Activated naive CD4-positive, alpha-beta T cell treated with anti-CD3 and anti-CD28 coated beads, Interleukin-2, amount 50 U/mL, for 16 hours (primary cell): ENCODE measurements around the gene SIPA1L3.
"Not testable (repeated sequence)": the region's sequence is repeated elsewhere in the genome, so short reads cannot be mapped to it uniquely, and the experiment has no call there.

ENCODE experiments used
- DNase-seq: peaks from one replicate; pipeline ENCODE4 v3.0.0-alpha.2; 2020

Gene SIPA1L3

DNA sequence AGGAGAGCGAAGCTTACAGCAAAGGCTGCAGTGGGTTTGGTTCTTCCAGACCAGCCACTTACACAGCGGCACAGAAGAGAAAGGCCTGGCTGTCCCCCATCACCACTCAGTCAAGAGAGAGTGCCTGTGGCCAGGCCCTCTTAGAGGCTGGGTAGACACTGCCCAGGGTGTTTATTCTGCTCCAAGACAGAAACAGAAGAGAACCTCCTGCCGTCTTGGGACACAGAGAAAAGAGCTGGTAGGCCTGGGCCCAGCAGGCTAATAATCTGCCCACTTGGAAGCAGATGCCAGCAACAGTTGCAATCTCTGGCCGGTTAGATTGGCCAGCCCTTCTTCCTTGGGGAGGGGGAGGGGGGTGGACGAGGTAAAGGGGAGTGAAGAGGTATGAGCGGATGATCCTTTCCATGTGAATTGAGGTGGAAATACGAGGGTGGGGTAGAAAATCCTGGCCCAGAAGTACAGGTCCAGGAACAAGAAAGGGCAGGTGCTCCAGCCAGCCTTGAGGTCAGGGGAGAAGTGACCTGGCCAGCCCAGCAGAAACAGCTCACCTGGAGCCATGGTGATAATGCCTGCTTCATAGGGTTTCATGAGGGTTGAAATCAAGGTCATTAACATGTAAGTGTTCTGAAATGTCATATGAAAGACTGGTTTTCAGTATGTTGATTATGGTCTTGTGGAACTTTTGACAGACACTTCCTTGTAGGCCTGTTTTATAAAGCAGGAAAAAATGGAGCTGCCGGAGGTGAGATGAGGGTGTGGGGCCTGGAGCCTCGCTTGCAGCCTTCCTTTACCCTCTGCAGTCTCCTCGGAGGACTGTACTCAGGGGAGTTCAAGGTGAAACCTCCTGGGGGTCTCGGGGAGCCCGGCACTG, 116.9 kb downstream of the SIPA1L3 start:
- no peak for DNase-seq

DNA sequence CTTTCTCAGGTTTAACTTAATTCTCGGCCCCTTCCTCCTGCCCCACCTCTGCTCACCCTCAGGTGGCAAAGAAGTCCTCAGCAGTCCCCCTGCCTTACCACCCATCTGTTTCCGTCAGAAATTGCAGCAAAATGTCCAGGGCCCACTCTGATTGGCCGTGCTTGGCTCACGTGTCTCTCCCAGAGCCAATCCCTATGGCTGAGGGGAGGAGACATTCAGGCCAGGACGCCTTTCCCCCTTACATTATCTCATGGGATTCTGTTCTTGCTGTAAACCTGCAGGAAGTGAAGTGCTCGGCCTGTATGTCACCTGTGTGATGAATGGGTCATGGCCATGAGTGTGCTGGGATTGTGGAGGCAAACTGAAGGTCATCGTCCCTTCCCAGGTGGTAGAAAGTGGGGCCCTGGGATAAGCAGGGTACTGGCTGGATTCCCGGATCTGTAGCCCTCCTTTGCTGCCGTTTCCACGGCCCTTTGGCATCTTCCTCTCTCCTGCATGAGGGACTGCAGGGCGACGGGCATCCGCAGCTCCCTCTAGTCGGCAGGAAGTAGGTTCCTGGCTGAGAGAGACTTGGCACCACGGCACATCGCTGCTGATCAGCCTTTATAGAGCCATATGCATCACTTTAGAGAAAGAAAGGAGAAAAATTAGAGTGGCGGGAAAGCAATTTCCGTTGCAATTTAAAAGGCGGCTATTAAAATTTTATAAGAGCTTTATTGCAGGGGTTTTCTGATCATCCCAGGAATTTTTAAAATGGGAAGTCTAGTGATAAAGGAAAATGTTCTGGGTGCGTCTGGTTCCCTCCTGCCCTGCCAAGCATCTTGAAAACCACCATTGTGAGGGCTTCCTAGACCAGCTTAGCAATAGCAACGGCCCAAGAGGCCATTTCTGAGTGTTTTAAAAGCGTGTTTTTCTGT, 118.2 kb downstream of the SIPA1L3 start:
- DNase-seq: no peak

DNA sequence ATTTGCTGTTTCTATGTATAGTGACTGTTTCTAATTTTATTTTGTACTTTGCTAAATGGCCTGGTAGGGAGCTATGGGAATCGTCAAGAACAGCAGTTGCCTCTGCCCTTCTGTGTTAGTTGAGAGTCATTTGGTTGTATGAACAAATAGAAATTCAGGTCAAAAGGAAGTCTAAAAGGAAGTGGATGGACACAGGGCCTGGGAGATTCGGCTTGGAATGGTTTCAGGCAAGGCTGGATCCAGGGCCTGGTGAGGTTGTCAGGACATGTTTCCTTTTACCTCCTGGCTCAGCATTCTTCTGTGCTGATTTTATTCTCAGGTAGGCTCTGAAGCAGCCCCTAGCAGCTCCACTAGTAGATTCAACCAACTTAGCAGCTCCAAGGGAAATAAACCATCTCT, 118.9 kb downstream of the SIPA1L3 start:
- no peak for DNase-seq

DNA sequence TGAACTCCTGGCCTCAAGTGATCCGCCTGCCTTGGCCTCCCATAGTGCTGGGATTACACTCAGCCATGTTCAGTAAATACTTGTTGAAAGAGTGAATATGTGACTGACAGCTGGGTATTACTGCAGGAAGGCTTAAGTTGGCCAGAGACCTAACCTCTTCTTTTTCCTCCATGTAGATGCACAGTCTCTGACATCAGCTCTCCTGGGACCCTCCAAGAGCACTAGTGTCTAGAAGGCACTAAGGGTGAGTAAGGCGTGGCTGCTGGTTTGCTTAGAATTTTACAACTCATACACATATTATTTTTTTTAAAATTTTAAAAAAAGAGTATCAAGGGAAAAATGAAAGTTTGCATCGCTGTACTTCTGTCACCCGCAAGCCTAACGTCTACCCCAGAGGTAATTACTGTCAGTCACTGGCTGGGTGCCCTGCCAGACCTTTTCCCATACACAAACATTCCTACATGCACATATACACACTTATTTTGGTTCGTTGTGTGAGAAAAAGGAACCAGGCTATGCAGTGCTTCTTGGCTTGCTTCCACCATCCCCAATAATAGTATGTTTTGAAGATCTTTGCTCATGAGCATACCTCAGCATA, 122.0 kb downstream of the SIPA1L3 start:
- DNase-seq: no peak

DNA sequence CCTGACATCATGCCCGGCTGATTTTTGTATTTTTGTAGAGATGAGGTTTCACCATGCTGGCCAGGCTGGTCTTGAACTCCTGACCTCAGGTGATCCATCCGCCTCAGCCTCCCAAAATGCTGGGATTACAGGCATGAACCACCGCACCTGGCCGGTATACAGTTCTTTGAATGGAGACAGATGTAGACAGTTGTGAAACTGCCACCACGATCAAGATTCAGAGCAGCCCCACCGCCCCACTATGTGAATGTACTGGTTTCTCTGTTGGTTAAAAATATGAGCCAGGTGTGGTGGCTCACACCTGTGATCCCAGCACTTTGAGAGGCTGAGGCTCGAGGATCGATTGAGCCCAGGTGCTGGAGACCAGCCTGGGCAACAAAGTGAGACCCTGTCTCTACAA, 123.0 kb downstream of the SIPA1L3 start:
- not testable (repeated sequence) for DNase-seq

DNA sequence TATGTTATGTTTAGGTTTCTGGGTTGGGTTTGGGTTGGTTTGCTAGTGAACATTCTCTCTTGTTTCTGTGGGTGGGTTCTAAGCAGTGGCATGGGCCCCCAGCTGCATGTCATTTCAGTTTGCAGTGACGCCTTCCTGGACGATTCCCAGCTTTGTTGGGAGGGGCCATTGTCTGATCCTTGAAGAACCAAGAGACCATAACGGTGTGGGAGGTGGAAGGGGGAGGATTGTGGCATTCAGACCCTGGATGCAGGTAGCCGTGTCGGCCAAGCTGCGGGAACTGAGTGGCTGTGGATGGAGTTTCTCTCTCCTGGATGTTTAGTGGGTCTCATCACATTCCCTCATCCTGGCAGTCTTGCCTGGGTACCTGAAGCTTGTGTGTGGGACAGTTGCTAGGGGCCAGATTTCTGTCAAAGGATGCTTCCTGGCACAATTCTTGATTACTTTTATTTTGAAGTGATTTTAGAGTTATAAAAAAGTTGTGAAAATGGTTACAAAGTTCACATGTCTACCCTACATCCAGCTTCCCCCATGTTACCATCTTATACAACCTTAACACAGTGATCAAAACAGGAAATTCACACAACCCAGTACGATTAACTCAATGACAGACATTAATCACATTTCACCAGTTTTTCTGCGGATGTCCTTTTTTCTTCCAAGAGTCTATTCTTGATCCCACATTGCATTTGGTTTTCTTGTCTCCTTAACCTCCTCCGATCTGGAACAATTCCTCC, 123.8 kb downstream of the SIPA1L3 start:
- no peak for DNase-seq

DNA sequence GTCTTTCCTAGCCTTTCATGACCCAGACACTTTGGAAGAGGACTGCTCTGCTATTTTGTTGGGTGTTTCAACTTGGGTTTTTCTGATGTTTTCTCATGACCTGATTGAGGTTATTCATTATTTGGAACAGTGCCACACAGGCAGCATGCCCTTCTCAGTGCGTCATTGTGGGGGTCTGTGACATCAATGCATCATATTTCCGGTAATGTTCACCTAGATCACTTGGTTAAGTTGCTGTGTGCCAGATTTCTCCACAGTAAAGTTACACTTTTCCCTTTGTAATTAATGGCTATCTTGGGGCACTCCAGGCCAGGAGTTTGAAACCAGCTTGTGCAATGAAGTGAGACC, 124.4 kb downstream of the SIPA1L3 start:
- no peak for DNase-seq

DNA sequence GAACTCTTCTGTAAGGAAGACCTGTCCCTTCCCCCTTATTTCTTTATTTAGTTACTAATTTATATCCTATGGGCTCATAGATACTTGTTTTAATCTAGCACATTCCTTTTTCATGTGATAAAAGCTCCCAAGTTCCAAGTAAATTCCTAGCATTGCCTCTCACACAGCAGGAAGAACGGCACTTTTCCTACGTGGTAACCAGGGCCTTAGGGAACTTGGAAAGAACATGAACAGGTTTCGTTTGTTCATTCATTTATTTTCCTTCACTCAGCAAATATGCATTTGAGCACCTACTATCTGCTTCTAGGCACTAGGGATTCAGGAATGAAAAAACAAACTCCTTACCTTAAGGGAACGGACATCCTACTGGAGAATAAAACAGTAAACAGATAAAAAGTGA, 125.1 kb downstream of the SIPA1L3 start:
- DNase-seq: no peak

DNA sequence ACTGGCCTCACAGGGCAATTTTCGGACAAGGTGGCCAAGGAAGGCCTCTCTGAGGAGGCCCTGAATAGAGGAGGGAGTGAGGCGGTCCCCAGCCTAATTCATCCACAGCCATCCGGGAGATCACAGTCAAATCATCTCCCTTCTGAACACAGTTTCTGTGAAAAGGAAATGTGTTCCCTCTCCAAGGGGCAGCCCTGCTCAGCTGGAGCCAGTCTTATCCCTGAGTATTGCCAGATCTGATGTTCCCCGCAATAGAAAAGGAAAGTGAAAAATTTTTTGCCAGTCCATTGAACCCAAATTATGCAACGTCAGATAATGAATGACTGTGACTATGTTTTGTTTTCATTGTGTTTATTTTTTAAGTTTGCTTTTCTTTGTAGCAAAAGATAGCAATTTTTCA, 125.9 kb downstream of the SIPA1L3 start:
- no peak for DNase-seq

DNA sequence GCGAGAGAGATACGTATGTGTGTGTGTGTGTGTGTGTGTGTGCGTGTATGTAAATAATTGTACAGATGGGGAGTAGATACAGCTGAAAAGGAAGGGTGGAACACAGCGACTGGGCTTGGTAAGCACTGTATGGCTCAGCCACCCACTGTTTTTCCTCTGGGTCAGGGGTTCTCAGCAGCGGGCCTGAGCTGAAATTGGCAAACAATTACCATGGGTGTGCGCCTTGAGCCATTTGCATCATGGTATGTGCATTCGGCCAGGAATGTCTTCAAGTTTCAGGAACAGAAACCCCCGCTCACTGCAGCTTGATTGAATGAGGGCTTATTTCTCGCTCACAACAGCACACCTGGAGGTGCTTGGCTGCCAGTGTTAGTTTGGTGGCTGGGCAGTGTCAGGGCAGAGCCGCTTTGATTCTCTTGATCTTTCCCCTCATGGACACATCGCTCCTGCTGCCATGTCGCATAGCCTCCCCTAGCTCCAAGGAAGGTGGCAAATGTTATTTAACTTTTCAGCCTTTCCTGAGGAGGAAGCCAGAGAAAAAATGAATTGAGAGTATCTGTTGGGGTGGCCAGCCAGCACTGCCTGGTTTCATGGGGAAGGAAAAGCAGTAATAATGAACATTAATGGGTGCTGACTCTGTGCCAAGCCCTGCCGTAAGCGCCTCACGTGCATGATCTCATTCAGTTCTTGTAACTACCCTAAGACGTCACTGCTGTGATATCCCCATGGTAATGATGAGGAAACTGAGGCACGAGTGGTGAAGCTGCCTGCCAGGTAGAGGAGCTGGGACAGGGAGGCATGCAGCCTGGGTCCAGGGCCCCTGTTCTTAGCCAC, 126.9 kb downstream of the SIPA1L3 start:
- no peak for DNase-seq

DNA sequence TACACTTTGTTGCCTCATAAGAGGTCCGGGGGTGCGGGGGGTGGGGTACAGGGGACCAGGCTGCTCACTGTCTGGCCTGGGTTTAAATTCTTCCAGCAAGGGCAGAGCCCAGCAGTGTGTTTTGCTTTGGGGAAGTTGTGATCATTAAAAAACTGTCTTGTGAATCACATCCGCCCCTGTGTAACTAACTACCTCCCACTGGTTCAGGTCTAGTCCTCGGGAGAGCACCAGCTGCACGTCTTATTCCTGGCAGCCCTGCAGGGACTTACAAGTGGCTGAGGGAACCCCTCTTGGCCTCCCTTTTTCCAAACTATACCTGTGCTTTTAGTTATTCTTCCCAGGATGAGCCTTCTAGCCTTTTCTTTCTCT, 127.5 kb downstream of the SIPA1L3 start:
- DNase-seq: no peak

DNA sequence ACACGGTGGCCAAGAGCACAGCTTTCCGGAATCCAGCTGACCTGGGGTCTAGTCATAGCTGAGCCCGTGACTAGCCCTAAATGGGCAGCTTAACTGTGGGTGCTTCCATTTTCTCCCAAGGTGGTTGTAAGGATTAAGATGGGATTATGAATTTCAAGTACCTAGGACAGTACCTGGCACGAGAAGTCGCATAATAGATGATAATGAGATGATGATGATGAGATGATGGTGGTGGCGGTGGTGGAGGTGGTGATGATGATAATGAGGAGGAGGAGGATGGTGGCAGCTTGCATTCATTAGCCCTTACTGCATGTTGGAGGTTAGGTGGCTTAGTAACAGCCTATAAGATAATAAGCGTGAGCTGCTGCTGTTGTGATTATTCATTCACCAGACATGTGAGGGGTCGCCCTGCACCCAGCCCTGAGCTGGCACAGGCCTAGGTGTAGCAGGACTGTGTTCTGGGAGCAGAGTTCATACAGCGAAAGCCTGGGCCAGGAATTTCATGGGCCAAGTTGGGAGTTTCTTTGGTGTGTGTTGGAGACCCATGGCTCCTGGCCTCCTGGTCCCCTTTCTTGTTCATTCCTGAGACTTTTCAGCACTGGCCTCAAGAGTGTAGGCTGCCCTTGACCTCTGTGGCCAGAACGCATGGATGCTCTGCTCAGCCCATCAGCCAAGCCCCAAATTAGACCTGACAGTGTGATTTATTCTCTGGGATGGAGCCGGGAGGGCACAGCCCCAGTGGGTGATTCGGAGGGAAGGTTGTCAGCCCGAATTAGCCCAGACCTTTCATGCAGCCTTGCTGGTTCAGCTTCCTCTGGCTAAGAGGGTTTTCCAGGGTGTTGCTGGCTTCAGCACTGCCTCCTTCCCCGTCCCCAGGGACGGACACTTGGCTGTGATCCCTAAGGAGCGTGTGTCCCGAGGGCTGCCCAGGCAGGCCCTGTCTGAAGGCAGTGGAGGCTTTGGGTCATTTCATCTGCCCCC, 128.8 kb downstream of the SIPA1L3 start:
- no peak for DNase-seq

DNA sequence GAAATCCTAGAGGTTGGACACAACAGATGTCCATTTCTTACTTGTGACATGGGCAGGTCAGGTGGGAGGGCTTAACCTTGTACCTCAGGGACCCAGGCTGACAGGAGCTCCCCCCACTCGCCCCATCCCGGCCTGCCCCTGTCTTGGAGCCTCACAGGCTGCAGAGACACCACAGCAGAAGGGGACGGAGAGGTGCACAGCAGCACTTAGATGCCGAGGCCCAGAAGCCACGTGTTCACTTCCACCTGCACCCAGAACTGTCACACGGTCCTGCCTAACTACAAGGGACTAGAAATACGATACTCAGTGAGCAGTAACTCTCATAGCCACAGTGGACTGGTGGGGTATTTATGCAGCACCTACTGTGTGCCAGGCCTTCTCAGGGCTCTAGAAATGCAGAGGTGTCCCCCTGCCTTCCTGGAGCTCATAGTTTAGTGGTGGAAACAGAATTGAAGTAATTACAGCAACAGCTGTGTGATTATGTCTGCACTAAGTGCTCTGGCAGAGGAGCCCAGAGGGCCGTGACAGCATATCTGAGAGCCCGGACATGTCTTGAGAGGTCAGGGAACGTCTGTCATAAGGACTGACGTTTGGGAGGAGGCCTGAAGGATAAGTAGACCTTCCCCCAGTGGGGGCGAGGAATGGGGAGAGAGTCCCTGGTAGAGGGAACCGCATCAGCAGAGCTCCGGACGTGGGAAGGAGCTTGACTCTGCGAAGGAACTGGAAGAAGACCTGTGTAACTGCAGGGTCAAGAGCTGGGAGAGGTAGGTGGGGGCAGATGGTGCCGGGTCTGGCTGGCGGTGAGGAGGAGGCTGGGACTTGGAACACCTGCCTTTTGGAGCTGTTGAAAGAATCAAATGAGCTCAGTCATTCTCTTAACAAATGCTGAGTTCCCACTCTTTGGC, 130.0 kb downstream of the SIPA1L3 start:
- no peak for DNase-seq

DNA sequence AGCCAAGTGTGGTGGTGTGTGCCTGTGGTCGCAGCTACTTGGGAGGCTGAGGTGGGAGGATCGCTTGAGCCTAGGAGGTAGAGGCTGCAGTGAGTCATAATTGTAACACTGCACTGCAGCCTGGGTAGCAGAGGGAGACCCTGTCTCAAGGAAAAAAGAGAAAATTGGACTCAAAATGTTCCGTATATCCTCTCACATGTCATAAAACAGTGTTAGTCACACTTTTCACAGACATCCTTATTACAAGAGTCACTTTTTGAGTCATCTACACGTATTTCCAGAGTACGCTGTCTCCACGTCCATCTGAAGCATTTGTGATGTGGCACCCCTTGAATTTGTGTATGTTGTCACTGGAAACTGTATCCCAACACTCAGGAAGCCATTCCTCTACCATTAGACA, 133.0 kb downstream of the SIPA1L3 start:
- no peak for DNase-seq

DNA sequence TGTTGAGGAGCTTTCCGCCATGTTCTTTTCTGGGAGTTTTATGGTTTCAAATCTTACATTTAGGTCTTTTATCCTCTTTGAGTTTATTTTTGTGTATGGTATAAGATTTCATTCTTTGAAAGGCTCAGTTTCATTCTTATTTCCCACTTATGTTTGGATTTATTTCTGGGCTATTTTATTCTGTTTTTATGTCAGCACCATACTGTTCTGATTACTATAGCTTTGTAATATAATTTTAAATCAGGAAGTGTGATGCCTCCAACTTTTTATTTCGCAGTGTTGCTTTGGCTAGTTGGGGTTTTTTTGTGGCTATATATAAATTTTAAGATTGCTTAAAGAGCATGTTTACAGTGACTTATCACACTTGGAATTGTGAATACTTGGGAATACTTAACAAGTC, 135.1 kb downstream of the SIPA1L3 start:
- DNase-seq: no peak

DNA sequence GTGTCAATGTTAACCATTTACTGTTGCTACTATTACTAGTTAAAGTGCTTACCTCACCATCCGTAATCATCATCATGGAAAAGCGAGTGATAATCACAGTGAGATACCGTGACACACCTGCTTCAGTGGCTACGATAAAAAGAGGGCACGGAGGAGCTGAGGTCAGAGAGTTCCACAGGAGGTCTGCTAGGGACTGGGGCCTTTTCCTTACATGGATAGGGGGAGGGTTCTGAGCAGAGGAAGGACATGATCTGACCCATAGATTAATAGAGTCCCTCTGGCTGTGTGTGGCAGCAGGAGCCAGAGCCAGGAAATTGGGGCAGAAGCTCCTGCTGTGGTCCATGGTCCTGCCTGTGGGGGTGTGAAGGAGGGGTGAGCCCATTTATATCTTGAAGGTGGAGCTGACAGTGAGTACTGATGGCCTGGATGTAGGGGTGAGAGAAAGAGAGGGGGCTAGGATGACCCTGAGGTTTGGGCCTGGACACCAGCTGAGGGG, 136.7 kb downstream of the SIPA1L3 start:
- DNase-seq: no peak

DNA sequence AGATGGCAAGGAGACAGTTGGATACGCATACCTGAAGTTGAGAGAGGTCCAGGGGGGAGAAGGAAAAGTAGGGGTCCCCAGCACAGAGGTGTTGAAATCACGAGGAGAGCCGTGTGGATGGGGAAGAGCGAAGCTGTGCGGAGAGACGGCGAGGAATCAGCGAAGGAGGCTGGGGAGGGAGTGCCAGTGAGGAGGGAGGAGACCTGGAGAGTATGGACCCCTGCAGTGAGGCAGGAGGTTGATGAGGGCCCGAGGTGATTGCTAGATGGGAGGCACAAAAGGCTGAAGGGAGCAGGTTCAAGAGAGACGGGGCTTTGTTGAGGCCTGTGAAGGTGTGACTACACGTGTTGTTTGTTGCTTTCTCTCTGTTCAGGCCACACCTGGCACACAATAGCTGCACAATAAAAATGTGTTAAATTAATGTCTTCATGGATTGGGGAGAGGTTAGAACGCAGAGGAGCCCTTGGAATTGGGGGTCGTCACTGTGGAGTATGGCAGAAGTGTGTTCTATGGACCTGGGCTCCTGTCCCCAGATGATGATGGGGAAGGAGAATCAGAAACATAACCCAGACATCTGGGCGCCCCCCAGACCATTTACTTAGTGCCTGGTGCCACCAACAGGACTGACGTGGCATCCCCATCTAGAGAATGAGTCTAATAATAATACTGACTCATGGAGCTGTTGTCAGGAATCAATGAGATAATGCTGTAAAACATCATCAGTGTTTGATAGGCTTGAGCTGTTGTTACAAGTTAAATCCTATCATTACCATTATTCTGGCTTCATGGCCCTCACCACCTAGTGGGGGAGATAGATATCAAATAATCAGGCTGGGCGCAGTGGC, 137.5 kb downstream of the SIPA1L3 start:
- no peak for DNase-seq

DNA sequence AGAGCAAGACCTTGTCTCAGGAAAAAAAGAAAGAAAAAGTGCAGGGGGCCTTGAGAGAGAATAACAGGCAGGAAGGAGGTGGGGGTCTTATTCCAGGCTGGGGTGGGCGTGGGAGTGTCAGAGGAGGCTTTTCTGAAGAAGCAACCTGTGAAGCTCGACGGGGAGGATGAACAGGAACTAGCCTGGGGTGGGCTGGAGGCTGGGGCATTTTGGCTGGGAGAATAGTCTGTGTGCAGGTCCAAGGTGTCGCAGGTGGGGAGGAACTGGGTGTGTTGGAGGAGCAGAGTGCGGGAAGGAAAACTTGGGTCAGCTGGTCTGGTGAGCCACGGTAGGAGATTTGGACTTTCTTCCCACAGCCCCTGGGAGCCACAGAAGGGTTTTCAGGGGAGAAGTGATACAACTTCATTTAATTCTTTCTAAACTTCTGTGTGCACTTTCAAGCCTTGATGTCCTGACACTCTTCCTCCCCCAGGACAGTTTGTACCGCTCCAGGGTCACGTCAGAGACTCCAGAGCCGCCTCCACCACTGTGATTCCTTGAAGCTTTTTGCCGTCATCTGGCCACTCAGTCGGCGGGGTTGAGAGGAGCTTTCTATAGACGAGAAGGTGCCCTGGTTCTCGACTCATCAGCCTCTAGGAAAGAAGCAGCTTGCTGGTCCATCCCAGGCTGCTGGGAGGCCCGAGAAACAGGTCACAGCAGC, 138.7 kb downstream of the SIPA1L3 start:
- no peak for DNase-seq
